Hematopoietic multipotent progenitor cell treated with erythropoietin and hydrocortisone succinate and interleukin-3 and kit ligand, for 4 days (in vitro differentiated cells): Measurements from ENCODE around the gene PSMD9.
A peak's percentile ranks its signal among the peaks of the same experiment; 100 is the strongest.
"Not testable (repeated sequence)": the region's sequence is repeated elsewhere in the genome, so short reads cannot be mapped to it uniquely, and the experiment has no call there.

Experiments
- DNase-seq: peaks from one replicate; pipeline ENCODE4 v3.0.0-alpha.2; 2015

Gene PSMD9

DNA sequence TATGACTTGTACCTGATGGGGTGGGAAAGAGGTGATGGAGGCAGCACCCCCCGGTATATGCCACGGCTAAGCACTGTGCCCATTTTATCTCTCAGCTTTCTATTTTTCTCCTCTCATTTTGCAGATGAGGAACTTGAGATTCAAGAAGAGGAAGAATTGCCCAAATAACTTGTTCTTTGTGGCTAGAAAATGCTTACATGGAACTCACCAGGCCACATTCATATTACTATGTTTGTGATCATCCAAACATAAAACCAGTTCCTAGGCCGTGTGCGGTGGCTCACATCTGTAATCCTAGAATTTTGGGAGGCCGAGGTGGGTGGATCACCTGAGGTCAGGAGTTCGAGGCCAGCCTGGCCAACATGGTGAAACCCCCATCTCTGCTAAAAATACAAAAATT is 14.5 kb upstream of the PSMD9 start:
- DNase-seq, result peak; percentile 44

DNA sequence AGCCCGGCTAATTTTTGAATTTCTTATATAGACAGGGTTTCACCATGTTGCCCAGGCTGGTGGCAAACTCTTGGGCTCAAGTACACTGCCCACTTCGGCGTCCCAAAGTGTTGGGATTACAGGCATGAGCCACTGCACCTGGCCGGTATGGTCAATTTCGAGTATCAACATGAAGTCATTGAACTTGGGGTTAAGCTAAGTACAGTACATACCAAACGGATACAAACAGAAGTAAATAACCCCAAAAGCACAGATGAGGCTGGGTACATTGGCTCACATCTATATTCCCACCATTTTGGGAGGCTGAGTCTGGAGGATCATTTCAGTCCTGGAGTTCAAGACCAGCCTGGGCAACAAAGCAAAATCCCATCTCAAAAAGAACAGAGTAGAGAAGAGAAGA is 13.0 kb upstream of the PSMD9 start:
- DNase-seq, result no peak

DNA sequence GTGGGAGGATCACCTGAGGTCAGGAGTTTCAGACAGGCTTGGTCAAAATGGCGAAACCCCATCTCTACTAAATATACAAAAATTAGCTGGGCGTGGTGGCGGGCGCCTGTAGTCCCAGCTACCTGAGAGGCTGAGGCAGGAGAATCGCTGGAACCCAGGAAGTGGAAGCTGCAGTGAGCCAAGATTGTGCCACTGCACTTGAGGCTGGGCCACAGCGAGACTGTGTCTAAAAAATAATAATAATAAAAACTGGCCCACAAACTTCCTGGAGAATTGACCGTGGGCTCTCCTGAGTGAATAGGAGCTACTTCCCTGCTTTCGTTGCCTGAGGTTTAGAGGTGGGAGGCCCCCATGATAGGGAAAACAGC is 12.5 kb upstream of the PSMD9 start:
- not testable (repeated sequence) for DNase-seq

DNA sequence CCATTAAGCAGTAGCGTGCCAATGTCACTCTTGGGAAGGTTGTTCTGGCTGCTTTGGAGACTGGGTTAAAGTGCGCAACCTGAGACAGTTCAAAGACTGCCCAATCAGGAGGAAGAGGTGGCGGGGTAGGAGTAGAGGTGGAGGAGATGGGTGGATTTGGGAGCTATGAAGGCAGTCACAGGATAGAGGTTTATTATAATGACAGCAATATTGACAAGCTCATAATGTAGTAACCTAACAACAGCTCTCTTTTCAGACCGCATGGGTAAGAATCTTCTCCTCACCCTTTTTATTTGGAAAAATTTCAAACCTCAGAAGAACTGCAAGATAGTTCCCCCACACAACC is 5.3 kb upstream of the PSMD9 start:
- no peak for DNase-seq

DNA sequence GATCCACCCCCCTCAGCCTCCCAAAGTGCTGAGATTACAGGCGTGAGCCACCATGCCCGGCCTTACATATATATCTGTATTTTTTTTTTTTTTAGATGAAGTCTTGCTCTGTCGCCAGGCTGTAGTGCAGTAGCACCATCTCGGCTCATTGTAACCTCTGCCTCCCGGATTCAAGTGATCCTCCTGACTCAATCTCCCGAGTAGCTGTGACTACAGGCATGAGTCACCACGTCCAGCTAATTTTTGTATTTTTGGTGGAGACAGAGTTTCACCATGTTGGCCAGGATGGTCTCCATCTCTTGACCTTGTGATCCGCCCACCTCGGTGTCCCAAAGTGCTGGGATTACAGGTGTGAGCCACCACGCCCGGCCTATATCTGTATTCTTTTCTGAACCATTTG is 3.5 kb upstream of the PSMD9 start:
- DNase-seq, result not testable (repeated sequence)

DNA sequence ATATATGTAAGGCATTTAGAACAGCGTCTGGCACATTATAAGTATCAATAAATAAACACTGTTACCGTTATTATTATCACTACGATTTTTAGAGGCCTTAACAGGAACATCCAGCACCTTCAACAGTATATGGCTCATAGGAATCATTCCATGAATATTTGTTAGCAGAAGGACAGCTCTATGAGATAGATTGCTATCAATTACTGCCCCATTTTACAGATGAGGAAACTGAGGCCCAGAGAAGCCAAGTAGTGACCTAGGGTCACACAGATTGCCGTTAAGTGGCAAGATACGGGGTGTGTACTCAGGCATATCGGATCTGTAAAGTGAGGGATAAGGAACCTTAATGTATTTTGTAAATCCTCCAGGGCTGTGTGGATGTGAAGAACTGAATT is 510 bp upstream of the PSMD9 start:
- DNase-seq, result no peak

DNA sequence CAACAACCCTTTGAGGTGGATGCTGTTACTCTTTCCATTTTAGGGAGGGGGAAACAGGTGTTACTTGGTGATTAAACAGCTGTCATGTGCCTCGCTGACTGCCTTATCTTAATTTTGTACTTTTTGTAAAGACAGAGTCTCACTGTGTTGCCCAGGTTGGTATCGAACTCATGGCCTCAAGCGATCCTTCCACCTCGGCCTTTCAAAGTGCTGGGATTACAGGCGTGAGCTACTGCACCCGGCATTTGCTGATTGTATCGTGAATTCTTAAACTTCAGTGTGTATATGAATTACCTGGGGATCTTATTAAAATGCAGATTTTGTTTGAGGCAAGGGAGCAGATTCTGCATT is 659 bp downstream of the PSMD9 start:
- DNase-seq, result no peak

DNA sequence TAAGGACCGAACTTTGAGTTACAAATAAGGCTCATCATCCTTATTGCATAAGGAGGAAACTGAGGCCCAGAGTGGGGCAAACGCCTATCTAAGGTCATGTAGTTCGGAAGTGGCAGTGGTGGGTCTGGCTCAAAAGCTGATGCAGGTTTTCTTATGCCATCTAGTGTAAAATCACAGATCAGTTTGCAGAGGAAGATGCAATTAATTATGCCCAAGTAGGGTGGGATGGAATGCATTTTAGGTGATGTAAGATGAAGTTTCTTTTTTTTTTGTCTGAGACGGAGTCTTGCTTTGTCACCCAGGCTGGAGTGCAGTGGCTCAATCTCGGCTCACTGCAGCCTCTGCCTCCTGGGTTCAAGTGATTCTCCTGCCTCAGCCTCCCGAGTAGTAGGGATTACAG is 1.1 kb downstream of the PSMD9 start:
- DNase-seq, result peak; percentile 34

DNA sequence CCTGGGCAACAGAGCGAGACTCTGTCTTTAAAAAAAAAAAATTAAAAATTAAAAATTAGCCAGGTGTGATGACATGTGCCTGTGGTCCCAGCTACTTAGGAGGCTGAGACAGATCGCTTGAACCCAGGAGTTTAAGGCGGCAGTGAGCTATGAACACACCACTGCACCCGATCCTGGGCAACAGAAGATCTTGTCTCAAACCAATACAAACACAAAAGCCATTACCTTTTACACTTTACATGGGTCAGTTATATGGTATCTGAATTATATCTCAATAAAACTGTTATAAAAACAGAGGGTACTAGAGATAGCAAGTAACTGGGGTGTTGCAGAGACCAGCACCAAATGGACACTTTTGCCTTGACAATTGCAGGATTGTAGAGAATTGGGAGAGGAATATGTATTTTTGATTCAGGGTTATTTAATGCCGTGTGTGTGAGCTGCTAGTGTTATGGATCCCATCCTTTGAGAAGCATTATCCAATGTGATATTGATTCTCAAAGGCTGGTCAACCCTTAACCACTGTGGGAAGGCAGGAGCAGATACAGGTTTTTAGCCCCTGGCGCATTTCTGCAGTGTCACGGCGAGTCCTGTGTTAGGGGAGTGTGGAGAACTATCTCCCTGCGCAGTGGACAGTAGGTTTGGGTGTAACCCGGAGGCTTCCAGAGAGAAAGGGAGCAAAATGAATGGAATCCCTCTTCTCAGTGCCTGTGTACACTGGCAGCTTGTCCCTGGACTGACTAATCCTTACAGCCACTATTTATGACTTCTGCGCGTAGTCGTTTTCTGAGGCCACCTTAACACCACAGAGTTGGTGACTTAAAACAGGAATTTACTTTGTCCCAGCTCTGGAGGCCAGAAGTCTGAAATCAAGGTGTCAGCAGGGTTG is 4.3 kb downstream of the PSMD9 start:
- no peak for DNase-seq

DNA sequence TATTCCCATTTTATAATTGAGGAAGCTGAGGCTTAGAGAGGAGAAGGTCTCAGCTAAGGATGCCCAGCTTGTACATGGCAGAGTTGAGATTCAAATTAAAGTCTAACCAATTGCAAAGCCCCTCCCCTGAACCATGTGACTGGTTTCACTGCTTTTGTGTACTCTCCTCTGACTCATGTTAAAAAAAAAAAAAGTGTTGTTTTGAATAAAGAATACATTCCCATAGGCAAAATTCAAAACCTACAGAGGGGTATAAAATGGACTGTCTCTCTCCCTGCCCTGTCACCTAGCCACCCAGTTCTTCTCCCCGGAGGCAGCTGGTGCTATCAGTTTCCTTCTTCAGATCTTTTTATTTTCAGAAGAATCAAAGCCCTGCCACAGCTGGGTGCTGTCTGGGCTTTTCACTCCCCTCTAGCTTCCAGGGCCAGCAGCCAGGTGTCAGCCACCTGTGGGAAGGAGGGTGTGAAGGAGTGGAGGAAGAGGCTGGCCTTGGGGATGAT is 5.4 kb downstream of the PSMD9 start:
- DNase-seq, result peak; percentile 41

DNA sequence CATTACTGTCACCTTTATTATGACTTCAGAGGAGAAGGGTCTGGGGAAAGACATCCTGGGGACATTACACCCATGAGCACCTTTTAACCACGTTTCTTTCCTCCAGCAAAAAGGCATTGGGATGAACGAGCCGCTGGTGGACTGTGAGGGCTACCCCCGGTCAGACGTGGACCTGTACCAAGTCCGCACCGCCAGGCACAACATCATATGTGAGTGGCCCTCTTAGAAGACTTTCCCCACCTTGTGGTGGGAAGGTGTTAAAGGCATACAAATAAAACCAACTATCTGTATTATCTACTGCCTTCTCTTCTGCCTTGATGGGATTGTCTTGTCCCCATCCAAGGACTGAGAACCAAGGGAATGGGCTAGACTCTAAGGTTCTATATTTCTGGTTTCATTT is 6.0 kb downstream of the PSMD9 start:
- peak; percentile 62 for DNase-seq

DNA sequence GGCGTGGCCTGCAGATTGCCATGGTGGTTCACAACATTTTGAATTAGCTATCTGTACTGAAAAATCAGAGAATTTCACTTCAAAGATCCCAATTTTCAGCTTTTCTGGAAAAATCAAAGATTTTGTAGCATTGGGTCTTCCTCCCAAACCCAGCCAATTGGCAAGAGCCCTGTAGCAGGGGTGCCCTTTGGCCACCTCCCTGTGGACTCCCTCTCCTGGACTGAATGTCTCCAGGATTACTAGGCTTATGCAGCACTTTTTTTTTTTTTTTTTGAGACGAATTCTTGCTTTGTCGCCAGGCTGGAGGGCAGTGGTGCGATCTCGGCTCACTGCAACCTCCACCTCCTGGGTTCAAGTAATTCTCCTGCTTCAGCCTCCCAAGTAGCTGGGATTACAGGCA is 9.7 kb downstream of the PSMD9 start:
- DNase-seq, result no peak

DNA sequence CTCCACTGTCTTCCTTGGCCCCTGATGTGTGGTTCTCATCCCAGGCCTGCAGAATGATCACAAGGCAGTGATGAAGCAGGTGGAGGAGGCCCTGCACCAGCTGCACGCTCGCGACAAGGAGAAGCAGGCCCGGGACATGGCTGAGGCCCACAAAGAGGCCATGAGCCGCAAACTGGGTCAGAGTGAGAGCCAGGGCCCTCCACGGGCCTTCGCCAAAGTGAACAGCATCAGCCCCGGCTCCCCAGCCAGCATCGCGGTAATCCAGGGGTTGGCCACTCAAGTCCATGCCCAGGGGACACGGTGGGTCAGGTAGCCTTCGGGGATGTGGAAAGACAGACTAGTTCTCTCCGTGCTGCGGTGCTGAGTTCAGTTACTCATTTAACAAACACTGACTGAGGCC is 11.0 kb downstream of the PSMD9 start:
- no peak for DNase-seq

DNA sequence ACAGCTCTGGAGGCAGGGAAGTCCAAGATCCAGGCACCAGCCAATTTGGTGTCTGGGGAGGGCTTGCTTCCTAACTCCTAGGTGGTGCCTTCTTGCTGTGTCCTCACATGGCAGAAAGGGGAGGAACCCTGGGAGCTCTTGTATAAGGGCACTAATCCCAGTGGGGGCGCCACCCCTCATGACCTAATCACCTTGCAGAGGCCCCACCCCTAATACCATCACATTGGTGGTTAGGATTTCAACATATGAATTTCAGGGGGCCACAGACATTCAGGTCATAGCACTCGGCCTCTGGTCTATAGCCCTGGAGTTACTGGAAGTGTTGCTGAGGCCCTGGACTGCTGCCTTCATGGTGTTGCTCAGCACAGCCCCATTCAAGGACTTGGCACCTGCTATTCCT is 14.6 kb downstream of the PSMD9 start:
- DNase-seq, result peak; percentile 56

DNA sequence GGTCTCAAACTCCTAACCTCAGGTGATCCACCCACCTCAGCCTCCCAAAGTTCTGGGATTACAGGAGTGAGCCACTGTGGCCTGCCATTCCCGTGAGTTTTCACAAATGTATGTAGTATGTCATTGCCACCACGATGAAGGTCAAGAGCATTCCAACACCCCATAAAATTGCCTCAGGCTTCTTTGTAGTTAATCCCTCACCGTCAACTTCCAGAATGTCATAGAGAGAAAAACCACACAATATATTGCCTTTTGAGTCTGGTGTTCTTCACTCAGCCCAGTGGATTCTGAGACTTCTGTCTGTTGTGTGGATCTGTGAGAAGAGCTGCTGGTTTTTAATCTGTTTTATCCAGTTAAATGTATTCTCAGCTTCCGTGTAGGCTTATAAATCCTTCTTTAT is 17.2 kb downstream of the PSMD9 start:
- DNase-seq, result no peak

DNA sequence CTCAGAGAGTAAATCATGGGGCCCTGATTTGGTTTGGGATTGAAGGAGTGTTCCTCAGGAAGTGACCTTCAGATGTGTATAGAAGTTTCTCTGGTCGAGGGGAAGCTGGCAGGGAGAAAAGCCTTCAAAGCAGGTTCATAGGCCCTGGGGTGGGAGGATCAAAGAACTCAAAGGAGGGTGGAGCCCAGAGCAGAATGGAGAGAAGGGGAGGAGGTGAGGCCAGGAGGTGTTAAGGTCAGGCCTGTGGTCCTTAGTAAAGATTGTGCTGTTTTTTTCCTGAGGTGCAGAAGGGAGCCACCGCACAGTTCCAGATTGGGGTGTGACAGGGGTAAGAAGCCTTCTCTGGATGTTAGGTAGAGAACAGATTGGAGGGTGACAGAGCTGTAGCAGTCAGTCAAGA is 20.1 kb downstream of the PSMD9 start:
- DNase-seq, result no peak

DNA sequence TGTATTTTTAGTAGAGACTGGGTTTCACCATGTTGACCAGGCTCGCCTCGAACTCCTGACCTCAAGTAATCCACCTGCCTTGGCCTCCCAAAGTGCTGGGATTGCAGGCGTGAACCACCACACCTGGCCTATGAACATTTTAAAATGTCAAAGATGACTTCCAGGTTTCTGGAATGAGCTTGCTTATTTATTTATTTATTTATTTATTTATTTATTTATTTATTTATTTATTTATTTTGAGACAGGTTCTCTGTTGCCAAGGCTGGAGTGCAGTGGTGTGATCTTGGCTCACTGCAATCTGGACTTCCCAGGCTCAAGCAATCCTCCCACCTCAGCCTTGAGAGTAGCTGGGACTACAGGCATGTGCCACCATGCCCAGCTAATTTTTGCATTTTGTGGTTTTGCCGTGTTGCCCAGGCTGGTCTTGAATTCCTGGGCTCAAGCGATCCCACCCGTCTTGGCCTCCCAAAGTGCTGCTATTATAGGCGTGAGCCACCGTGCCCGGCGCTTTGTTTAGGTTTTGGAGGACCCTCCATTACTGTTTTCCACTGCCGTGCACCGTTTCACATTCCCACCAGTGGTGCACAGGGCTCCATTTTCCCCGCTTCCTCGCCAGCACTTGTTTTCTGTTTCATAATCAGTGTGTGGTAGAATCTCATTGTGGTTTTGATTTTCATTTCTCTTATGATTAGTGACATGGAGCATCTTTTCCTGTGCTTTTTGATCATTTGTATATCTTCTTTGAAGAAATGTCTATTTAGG is 23.4 kb downstream of the PSMD9 start:
- no peak for DNase-seq

DNA sequence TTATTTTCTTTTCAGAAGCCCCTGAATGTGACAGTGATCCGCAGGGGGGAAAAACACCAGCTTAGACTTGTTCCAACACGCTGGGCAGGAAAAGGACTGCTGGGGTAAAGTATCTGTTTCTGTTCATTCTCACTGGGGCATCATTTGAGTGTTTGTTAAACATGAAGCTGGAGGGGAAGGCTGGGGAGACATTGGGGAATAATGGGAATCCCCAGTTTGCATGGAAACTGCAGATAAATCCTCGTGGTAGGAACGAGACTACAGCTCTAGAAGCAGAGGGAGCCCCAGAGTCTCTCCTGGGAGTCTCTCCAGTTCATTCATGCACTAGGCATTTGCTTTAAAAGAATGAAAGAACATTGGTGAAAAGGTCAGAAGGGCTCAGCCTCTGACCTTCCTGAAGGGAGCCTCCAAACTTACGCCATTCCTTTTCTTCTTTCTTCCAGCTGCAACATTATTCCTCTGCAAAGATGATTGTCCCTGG is 27.3 kb downstream of the PSMD9 start:
- DNase-seq, result no peak

DNA sequence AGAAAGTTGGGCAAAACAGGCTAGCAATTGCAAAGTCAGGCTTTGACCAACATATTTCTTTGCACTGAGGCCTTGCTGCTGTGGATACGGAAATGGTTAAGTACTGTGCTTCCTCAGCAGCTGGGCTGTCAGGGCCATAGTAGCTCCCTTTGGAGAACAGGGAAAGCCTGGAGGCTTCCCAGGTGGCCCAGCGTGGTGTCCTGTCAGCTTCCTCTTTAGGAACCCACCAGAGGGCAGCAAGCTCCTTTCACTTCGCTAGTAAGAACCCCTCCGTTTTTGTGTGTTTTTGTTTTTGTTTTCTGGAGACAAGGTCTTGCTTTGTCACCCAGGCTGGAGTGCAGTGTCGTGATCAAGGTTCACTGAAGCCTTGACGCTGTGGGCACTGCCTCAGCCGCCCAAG is 28.1 kb downstream of the PSMD9 start:
- peak; percentile 66 for DNase-seq

DNA sequence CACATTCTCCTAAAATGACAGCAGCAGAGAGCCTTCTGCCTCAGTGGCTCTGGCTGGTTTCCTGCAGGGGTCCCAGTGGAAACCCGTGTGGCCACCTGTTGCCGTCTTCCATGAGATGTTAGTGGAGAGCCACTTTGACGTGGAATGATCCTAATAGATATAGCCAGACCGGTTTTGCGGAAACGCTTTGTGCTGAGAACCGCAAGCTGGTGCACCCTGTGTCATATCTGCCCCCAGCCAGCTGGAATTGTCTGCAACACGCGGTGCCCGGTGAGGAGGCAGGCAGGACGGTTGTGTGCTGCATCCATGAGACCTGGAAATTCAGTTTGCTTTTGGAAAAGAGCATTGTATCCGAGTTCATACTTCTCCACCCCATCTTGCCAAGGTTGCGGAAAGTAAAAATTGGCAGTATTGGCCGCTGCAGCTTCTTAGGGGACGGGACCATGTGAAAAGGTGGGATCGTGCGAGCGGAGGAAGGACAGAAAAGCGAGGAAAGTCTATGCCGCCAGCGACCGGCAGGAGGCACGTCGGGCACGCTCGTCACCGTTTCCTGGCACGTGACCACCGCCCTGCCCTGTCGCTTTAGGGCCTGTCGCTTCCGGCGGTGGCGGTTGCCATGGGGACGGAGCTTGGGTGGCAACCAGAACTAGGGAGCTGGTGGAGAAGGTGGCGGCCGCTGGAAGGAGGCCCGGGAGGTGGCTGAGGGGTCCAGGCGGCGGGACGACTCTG is 29.5 kb downstream of the PSMD9 start, which contains the start of gene CFAP251:
TSS of gene CFAP251 (plus strand) at position 643 of the 729 bp plus-strand sequence. CDS start 2,714 bp downstream, outside the sequence.
- DNase-seq, result peak; percentile 98

DNA sequence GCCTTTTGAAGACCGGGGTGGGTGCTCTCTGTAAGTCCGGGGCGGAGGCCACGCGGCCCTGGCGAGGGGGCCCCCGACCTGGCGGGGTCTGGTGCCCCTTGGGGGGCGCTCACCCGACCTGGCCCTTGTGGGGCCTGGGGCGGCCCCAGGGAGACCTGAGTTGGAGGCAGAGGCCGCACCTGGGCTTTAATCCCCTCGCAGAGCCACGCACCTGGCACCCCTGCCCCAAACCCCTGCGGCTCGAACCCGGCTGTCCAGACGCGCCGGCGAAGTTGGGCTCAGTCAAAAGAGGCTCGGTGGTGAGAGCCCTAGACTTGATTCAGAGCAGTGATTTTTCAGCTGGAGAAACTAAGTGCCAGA is 30.1 kb downstream of the PSMD9 start:
- DNase-seq, result no peak

DNA sequence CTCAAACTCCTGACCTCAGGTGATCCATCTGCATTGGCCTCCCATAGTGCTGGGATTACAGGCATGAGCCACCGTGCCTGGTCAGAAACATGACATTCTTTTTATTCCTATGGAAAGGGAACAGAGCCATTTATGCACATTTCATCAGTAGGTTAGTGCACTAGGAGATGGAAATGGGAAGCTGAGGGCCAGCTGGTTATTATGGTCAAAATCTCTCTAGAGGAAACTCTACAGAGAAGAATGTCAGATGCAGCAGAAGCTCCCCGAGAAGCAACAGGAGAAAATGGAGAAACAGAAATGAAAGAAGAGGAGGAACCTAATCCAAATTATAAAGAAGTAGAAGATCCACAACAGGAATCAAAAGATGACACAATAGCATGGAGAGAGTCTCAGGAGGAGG is 32.5 kb downstream of the PSMD9 start:
- peak; percentile 56 for DNase-seq

DNA sequence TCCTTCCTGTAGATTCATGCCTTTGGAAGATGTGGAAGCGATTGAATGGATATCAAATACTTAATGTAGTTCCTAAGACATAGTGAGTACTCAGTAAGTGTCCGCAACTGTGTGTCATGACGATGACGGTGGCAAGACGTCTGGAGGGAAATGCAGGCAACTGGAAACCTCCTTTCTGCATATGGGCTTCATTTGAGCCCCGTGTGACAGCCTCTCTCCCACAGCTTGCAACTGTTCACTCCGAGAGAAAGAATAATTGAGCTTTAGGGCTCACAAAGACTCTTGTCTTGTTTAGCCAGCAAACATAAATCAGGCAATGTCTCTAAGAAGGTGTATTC is 36.7 kb downstream of the PSMD9 start:
- DNase-seq, result no peak
